ENCODE results near the gene THTPA.

DNA sequence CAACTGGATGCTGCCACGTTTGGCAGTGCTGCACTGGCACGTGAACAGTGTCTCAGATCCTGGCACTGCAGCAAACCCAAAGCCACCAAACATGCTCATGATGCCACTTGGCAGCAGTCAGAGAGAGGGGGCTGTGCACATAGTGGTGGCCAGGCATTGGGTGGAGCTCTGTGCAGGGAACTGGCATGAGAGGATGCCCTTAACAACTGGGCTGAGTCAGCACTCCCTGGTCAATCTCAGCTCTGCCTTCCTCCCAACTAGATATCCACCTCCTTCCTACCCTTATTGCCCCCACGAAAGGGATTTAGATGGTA lies 41.5 kb upstream of the THTPA start:
- no peak for TF ChIP-seq POLR2A (IDR thresholded peaks at IDR 0.05)
- TF ChIP-seq, protein P1, sequence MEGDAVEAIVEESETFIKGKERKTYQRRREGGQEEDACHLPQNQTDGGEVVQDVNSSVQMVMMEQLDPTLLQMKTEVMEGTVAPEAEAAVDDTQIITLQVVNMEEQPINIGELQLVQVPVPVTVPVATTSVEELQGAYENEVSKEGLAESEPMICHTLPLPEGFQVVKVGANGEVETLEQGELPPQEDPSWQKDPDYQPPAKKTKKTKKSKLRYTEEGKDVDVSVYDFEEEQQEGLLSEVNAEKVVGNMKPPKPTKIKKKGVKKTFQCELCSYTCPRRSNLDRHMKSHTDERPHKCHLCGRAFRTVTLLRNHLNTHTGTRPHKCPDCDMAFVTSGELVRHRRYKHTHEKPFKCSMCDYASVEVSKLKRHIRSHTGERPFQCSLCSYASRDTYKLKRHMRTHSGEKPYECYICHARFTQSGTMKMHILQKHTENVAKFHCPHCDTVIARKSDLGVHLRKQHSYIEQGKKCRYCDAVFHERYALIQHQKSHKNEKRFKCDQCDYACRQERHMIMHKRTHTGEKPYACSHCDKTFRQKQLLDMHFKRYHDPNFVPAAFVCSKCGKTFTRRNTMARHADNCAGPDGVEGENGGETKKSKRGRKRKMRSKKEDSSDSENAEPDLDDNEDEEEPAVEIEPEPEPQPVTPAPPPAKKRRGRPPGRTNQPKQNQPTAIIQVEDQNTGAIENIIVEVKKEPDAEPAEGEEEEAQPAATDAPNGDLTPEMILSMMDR (IDR thresholded peaks at IDR 0.05) = no peak
